ENCODE results near the gene FOSL1.
A peak's percentile ranks its signal among the peaks of the same experiment; 100 is the strongest.

The FOSL1 gene

GRCh38 chr11:65900125-65900898 lies at the start of gene FOSL1:
TSS of gene FOSL1 (minus strand) at chr11:65900388. CDS start at chr11:65900339, 49 bp downstream.
- peak; percentile 89 for DNase-seq (ENCODE audit: low read depth, low spot score)

- no peak for DNase-seq (ENCODE audit: low read depth, low spot score)
Measured at GRCh38 chr11:65947603-65948125, 47.5 kb upstream of the FOSL1 start.

DNA sequence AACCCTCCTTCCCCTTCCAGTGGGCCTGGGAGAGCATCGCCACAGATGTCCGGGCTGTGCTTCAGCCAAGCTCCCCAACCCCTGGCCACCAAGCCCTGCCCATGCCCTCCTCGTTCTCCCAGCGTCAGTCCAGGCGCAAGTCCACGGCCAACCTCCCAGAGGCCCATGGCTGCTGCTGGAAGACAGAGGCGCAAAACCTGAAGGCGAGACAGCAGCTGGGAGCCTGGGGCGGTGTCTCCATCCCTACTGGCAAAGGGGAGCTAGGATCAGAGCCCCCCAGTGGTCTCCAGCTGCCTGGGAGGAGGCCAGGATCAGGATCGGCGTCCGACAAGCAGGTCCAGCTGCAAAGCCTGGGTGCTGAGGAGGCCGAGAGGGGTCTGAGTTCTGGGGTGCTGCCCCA lies 46.9 kb upstream of the FOSL1 start:
- DNase-seq (ENCODE audit: low read depth, low spot score), result no peak

GRCh38 chr11:65946655-65947054 lies 46.5 kb upstream of the FOSL1 start:
- DNase-seq (ENCODE audit: low read depth, low spot score), result no peak

GRCh38 chr11:65945941-65946558 lies 45.9 kb upstream of the FOSL1 start:
- DNase-seq (ENCODE audit: low read depth, low spot score), result no peak

DNA sequence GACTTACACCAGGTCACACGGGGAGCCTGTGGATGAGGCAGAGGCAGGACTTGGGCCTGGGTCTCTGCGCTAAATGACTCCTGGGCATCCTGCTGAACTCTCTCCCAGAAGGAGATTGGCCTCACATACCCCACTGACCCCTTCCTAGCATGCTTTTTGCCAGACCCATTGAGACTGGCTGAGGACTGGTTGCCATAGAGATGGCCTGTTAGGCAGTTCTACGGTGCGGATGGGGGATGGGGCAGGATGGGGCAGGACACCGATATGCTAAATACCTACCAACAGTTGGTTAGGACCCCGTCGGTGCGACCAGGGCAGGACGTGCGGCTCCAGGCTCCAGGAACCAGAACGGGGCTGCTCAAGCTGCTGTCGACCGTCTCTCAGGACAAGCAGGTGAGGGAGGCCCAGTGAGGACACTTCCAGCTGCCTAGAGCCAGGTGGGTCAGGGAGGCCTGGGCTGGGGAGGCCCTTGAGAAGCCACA lies 45.3 kb upstream of the FOSL1 start, which contains the start of gene TSGA10IP:
Gene TSGA10IP, plus strand, starts transcription at position 51 of the 482 bp plus-strand sequence. Its CDS starts 196 bp downstream, at position 247.
- DNase-seq (ENCODE audit: low read depth, low spot score), result no peak

DNA sequence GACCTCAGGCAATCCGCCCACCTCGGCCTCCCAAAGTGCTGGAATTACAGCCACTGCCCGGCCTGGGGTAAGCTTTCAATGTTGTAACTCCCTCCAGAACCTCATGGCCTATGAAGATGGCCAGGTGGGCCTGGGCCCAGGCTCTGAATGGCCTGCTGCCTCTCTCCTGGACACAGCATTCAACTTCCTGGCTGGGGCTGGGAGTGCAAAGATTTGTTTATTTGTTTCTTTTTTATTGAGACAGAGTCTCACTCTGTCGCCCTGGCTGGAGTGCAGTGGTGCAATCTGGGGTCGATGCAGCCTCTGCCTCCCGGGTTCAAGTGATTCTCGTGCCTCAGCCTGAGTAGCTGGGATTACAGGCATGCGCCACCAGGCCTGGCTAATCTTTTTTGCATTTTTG lies 44.6 kb upstream of the FOSL1 start:
- DNase-seq (ENCODE audit: low read depth, low spot score), result no peak

DNA sequence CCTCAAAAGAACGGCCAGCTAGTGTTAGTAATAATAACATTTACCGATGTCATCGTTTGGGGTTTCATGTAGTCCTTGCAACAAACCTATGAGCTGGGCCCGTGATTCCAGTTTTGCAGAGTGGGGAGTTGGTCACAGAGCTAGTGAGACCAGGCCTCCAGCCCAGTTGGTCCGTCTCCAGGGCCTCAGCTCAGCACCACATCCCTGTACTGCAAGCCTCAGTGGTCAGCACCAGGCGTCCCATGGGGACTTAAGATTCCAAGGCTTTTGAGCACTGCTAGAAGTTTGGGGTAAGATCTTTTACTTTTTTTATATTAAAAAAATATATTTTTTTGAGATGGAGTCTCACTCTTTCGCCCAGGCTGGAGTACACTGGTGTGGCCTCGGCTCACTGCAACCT lies 44.0 kb upstream of the FOSL1 start:
- DNase-seq (ENCODE audit: low read depth, low spot score), result no peak

DNA sequence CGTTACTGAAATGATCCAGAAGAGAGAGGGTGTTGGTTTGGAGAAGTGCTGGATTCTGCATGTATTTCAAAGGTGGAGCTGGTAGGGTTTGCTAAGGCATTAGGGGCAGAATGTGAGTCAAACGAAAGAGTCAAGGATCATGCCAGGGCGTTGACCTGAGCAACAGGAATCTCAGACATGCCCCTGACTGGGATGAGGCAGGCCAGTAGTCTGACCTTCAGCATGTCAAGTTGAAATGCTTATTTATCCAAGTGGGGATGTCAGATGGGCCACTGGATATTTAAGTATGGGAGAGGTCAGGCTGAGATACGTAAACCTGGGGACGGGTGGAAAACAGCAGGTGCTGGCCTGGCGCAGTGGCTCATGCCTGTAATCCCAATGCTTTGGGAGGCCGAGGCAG lies 42.3 kb upstream of the FOSL1 start:
- no peak for DNase-seq (ENCODE audit: low read depth, low spot score)

- no peak for DNase-seq (ENCODE audit: low read depth, low spot score)
Measured at GRCh38 chr11:65941720-65942310, 41.6 kb upstream of the FOSL1 start.

GRCh38 chr11:65937766-65938165 lies 37.6 kb upstream of the FOSL1 start:
- no peak for DNase-seq (ENCODE audit: low read depth, low spot score)

DNA sequence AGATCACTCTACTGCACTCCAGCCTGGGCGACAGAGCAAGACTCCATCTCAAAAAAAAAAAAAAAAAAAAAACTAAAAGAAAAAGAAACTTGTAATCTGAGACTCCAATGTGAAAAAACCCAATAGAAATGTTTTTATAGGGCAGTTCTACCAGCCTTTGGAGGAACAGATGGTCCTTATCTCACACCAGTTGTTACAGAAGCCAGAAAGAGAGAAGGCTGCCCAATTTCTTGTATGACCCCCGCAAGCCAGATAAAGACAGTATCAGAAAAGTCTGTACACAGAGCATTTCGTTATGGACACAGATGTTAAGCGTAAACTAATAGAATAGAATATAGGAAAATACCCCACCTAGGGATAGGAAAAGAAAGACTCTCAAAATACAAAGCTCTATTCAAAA lies 33.8 kb upstream of the FOSL1 start:
- DNase-seq (ENCODE audit: low read depth, low spot score), result no peak

GRCh38 chr11:65932558-65932919 lies 32.4 kb upstream of the FOSL1 start:
- no peak for DNase-seq (ENCODE audit: low read depth, low spot score)

DNA sequence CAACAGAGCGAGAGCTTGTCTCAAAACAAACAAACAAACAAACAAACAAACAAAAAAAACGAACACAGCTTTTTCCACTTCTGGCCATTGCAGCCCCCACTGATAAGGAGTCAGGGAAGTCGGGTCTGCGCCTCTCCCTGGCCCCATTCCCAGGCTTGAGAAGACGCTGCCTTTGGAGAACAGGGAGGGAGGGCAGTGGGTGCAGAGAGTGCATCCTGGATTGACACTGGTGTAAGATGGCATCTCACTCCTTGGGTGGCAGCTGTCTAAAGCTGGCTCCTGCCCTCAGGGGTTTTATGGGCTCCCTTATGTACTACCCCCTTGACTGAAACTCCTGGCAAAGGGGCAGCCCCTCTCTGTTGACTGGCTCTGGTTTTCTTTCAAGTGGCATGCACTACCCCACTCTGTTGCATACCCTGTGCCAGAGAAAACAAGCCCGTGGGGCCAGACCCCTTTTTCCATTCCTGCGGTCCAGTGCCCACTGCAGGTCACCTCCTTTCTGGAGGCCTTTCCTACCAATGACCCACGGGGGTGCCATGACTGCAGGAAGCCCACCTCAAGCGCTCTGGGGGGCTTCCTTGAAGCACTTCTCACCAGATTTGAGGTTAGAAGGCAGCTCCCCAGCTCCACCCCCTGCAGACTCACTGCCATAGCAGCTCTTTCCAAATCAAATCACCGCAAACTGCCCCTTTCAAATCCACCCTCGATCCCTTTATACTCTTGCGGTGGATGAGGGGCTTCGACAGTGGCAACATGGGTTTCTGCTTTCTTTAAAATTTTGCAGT lies 31.8 kb upstream of the FOSL1 start:
- DNase-seq (ENCODE audit: low read depth, low spot score), result no peak

GRCh38 chr11:65928667-65929066 lies 28.5 kb upstream of the FOSL1 start:
- DNase-seq (ENCODE audit: low read depth, low spot score), result no peak

DNA sequence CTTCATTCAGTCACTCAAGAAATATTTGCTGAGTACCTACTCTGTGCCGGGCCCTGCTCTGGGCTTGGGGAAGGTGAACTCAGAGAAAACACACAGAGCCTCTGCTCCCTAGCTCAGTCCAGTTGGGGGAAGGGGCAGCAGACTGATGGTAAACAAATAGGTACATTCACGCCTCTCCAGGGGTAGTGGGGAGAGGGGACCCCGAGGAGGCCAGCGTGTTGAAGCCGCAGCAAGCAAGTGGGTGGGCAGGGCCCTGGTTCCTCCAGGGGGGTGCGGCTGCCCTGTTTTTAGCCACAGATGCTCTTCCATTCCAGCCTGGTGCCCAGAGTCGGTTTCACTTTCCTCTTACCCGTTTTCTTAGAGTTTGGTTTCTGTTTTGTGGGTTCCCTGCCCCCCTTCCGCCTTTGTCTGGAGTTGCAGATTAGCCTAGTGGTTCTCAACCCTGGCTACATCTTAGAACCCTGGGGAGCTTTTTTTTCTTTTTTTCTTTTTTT lies 27.8 kb upstream of the FOSL1 start:
- DNase-seq (ENCODE audit: low read depth, low spot score), result peak; percentile 64

GRCh38 chr11:65925397-65925796 lies 25.2 kb upstream of the FOSL1 start:
- DNase-seq (ENCODE audit: low read depth, low spot score), result no peak

GRCh38 chr11:65922565-65922964 lies 22.4 kb upstream of the FOSL1 start:
- no peak for DNase-seq (ENCODE audit: low read depth, low spot score)

GRCh38 chr11:65921876-65922275 lies 21.7 kb upstream of the FOSL1 start:
- no peak for DNase-seq (ENCODE audit: low read depth, low spot score)

DNA sequence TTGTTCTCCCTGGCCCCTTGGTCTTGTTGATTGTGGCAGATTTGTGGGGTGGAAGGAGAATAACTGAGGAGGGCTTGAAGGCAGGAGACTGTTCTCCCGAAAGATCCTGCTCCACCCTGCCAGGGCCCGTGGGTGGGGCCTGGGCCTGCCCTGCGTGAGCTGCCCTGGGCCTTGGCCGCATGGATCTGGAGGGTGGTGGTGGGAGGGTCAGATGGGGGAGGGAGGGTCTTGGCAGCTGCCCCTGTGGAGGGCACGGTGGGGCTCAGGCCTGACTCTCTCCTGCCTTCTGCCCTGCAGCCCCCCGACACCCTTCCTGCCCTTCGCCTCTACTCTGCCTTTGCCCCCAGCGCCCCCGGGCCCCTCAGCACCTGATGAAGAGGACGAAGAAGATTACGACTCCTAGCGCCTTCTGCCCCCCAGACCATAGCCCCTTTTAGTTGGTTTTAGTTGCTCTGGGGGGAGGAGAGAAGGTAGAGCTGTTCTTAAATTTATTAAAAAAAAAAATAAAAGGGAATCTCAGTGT lies 20.9 kb upstream of the FOSL1 start:
- no peak for DNase-seq (ENCODE audit: low read depth, low spot score)

DNA sequence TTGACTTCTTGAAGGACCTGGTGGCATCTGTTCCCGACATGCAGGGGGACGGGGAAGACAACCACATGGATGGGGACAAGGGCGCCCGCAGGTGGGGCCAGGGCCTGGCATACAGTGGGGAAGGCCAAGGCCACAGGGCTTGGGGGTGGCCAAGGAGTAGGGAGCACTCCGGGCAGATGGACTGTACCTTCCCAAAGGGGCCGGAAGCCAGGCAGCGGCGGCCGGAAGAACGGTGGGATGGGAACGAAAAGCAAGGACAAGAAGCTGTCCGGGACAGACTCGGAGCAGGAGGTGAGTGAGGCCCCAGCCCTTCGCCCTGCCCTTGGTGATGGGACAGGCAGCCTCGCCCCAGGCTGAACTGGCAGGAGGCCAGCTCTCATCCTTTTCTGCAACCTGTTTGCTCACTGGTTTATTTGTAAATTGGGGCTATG lies 20.2 kb upstream of the FOSL1 start:
- DNase-seq (ENCODE audit: low read depth, low spot score), result no peak

Measured in activated naive CD8-positive, alpha-beta T cell treated with anti-CD3 and anti-CD28 coated beads, Interleukin-2, amount 50 U/mL, for 16 hours (primary cell).